A204.1 (cell line): Measurements from ENCODE around the gene BNIP3.
"Not testable (repeated sequence)": the region's sequence is repeated elsewhere in the genome, so short reads cannot be mapped to it uniquely, and the experiment has no call there.

Experiments
- FAIRE-seq: peaks from 2 replicates; lab custom pipeline; 2012; peaks lifted over from hg19 to GRCh38; lab: Jason Lieb, UNC

The BNIP3 gene

GRCh38 chr10:131977323-131978096, 4.2 kb downstream of the BNIP3 start:
- no peak for FAIRE-seq

GRCh38 chr10:131975796-131976195, 5.9 kb downstream of the BNIP3 start:
- FAIRE-seq = no peak

GRCh38 chr10:131975003-131975402, 6.7 kb downstream of the BNIP3 start:
- FAIRE-seq = no peak

- FAIRE-seq = no peak
These were observed 7.5 kb downstream of the BNIP3 start for GRCh38 chr10:131974034-131974817.

- FAIRE-seq = no peak
These were observed 8.4 kb downstream of the BNIP3 start for GRCh38 chr10:131973160-131973951.

- FAIRE-seq = no peak
These were observed 9.2 kb downstream of the BNIP3 start for GRCh38 chr10:131972474-131973071.

GRCh38 chr10:131971591-131971990, 10.1 kb downstream of the BNIP3 start:
- no peak for FAIRE-seq

GRCh38 chr10:131970946-131971345, 10.8 kb downstream of the BNIP3 start:
- FAIRE-seq = no peak

GRCh38 chr10:131968949-131969348, 12.8 kb downstream of the BNIP3 start:
- FAIRE-seq = no peak

GRCh38 chr10:131964298-131964697, 17.4 kb downstream of the BNIP3 start:
- FAIRE-seq = no peak

GRCh38 chr10:131963811-131964210, 17.9 kb downstream of the BNIP3 start:
- no peak for FAIRE-seq

GRCh38 chr10:131963350-131963749, 18.4 kb downstream of the BNIP3 start:
- FAIRE-seq = no peak

GRCh38 chr10:131961777-131962662, 19.7 kb downstream of the BNIP3 start:
- no peak for FAIRE-seq

GRCh38 chr10:131961047-131961776, 20.5 kb downstream of the BNIP3 start:
- no peak for FAIRE-seq

- no peak for FAIRE-seq
These were observed 21.1 kb downstream of the BNIP3 start for GRCh38 chr10:131960631-131961046.

GRCh38 chr10:131959841-131960240, 21.9 kb downstream of the BNIP3 start:
- no peak for FAIRE-seq

GRCh38 chr10:131955591-131956340, 26.0 kb downstream of the BNIP3 start:
- FAIRE-seq = no peak

GRCh38 chr10:131954356-131954965, 27.3 kb downstream of the BNIP3 start:
- no peak for FAIRE-seq

GRCh38 chr10:131949908-131950307, 31.8 kb downstream of the BNIP3 start:
- FAIRE-seq = not testable (repeated sequence)
